ENCODE results near the gene TLK2.
A peak's percentile ranks its signal among the peaks of the same experiment; 100 is the strongest.
"Not testable (repeated sequence)": the region's sequence is repeated elsewhere in the genome, so short reads cannot be mapped to it uniquely, and the experiment has no call there.

Gene TLK2

GRCh38 chr17:62611292-62611691 is 132.7 kb downstream of the TLK2 start:
- DNase-seq = no peak

DNA sequence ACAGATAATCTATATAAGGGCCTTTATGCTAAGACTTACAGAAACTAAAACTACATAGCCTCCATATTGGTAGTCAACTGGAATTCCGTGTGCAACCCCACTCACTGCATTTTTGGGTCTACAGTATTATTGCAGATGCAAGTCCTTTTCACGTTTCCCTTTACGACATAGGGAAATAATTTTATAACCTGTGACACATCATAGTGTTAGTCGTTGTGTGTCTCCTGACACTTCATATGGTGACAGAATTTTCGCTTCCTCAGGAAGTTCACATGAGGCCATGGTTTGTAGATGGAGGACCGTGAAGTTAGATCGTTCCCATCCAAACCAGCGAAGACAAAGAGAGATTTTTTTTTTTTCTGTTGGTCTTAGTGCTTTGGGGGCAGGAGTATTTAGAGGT is 133.1 kb downstream of the TLK2 start:
- DNase-seq = no peak

DNA sequence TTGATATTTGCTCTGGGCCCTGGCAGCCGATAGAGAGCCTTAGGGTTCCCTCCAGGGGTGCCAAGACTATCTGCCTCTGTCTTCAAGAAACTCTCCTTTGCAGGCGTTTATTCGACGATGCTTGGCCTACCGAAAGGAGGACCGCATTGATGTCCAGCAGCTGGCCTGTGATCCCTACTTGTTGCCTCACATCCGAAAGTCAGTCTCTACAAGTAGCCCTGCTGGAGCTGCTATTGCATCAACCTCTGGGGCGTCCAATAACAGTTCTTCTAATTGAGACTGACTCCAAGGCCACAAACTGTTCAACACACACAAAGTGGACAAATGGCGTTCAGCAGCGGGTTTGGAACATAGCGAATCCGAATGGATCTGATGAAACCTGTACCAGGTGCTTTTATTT is 133.7 kb downstream of the TLK2 start:
- not testable (repeated sequence) for DNase-seq

- not testable (repeated sequence) for DNase-seq
These were observed 134.5 kb downstream of the TLK2 start for GRCh38 chr17:62613095-62613494.

GRCh38 chr17:62614142-62614541 is 135.5 kb downstream of the TLK2 start:
- DNase-seq = no peak

DNA sequence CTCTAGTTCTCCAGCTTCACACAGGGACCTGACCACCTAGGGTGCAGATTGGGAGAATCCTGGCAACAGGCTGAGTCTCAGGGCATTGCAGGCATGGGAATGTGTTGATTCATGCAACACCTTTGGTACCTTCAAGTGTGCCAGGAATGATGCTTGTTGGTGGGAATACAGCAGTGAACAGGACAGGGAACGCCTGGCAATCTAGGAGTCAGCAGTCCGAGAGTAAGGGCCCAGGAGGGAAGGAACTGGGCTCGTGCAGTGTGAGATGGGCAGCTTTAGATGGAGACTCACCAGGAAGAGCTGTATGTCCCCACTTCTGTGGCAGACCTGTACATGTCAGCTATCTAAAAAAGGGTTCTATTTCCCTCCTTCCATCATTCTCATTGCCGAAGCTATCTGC is 136.9 kb downstream of the TLK2 start:
- DNase-seq = no peak

DNA sequence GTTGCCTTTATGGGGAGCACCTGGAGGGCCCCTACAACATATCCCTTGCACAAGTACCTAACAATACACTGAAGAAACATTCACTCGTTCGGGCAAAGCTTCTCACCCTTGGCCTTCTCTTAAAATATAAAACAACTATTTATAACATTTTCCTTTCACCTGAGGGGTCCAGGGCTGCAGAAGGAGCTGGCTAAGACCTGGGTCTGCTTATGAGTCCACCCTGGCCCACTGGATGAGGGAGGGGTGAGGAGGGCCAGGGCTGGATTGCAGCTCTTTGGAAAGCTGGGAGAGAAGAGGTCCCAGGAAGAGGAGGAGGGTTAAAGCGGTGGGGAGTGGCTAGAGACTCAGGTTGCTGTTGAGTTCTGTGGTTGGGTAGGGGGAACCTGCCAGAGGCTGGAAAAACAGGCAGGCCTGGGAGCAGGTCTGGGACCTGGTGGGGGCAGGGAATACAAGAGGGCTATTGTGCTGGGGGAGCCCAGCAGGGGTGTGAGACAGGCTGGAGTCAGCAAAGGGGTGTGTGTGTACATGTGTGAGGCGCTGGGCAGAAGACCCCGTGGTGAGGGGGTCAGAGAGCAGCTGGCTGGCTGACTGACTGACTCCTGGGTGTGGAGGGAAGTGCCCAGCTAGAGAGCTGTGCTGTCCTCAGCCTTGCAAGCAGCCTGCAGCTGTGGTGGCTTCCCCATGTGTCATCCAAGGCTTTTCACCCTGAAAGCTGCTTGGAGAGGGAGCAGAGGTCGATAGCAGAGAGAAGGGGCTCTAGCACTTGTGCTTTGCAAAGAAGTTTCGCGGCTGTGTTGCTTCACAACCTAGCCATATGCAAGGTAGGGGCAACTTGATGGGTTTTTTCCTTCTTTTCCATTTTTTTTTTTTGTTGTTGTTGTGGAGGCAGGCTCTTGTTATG is 138.6 kb downstream of the TLK2 start:
- no peak for DNase-seq

- DNase-seq = no peak
These were observed 139.4 kb downstream of the TLK2 start for GRCh38 chr17:62617894-62618472.

GRCh38 chr17:62618647-62619416 is 140.2 kb downstream of the TLK2 start:
- no peak for DNase-seq

- no peak for DNase-seq
These were observed 141.0 kb downstream of the TLK2 start for GRCh38 chr17:62619417-62620155.

DNA sequence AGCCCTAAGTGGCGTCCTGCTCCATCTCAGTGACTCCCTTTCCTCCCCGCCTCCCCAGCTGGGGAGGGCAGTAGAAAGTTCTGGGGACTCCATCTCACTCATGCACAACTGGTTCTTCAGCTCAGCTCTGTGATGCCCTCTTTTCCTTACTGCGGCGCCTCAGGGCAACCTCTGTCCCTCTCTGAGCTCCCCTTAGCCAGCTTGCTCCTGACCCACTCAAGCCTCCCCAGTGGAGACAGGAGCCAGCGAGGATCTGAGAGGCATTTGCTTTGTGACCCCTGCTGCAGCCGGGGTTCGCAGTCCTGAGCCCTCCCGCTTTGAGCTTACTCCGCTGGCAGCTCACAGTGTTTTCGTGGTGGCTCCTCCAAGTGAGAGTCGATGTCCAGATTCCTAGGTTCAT is 142.6 kb downstream of the TLK2 start:
- DNase-seq = no peak

DNA sequence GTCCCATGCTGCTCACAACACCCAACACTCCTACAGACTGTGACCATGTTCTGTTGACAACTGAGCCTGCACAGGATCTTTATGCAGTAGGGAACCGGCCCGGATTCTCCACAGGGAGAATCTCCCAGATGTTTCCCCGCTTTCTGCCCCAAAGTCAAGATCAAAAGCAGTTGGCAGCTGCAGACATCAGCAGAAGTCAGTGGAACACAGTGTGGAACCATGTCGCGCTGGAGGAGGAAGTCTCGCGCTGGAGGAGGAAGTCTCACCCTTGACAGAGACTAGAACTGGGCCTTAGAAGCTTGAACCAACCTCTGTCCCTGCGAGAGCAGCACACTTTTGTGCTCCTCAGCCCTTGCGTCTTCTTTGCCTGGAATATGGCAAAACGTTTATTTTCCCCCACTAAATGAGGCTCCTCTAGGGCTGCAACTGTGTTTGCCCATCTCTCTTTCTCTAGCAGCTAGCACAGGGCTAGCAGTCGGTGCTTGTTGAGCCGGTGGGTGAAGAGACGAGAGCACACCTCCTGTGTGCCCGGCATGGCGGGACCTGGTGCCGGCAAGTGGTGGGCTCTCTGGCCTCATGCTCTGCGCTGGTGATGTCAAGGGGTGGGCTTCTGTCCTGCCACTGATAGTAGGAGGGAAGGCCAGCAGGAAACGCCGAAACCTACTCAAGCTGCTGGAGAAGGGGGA is 146.7 kb downstream of the TLK2 start:
- no peak for DNase-seq

DNA sequence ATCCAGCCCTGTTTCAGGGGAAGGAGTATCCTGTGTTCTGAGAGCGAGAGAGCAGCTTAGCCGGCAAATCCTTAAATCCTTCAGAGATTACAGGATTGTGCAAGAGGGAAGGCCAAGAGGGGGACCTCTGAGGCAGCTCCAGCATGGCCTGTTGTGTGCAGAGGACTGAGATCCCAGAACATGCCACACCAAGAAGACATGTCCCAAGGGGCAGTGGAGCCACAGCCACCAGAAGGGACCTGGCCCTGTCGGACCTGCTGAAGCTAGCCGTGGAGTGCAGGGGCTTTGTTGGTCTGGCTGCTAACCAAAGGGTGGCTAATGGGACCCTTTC is 147.2 kb downstream of the TLK2 start:
- no peak for DNase-seq

DNA sequence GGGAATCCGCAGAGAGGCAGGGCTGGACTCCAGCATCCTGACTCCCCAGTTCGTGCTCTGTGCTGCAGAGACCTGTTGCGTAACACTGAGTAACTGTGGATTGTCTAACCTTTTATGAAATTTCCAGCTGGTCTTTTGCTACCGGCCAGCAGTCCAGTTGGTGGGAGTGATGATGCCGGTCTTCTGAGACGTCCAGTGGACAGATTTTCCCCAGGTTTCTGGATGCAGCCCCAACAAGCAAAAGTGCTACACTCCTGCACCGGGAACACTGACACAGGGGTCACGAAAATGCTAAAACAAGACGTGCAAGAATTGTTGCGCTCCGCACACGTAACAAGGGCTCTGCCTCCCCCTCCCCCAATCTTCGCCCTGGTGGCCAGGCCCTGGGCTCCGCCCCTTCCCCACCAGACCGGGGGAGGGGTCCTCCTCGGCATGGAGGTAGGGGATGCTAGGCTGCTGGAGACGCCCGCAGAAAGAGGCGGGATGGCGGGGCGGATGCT is 148.1 kb downstream of the TLK2 start:
- DNase-seq = no peak

DNA sequence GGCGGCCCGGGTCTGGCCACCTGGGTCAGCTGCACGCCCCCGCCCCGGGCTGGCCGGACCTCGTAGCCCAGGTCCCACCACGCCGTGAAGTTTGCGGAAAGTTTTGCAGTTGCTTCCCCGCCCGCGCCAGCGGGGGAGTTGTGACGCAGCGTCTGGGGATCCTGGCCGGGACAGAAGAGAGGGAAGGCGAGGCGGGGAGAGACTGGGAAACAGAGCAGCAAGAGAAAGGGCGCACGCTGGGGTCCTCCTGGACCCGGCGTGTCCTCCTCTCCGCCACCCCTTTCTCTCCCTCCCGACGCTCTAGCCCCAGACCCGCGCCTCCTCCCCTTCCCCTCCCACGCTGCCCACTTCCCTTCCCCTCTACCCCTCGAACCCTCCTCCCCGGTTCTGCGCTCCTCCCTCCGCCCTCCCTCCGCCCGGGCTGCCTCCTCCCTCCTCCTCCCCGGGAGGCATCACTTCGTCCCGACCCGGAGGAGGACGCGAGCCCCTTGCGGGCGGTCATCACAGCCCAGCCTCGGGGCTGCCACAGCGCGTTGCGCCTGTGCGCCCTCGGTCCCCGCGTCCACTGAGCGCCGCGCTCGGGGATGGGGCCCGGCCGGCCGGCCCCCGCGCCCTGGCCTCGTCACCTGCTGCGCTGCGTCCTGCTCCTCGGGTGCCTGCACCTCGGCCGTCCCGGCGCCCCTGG is 148.7 kb downstream of the TLK2 start, which contains the start of gene MRC2:
Gene MRC2, plus strand, starts transcription at position 452 of the 685 bp plus-strand sequence. Its CDS starts 133 bp downstream, at position 585.
- DNase-seq = peak; percentile 41

- DNase-seq = peak; percentile 41
These were observed 149.4 kb downstream of the TLK2 start for GRCh38 chr17:62627904-62628633.

DNA sequence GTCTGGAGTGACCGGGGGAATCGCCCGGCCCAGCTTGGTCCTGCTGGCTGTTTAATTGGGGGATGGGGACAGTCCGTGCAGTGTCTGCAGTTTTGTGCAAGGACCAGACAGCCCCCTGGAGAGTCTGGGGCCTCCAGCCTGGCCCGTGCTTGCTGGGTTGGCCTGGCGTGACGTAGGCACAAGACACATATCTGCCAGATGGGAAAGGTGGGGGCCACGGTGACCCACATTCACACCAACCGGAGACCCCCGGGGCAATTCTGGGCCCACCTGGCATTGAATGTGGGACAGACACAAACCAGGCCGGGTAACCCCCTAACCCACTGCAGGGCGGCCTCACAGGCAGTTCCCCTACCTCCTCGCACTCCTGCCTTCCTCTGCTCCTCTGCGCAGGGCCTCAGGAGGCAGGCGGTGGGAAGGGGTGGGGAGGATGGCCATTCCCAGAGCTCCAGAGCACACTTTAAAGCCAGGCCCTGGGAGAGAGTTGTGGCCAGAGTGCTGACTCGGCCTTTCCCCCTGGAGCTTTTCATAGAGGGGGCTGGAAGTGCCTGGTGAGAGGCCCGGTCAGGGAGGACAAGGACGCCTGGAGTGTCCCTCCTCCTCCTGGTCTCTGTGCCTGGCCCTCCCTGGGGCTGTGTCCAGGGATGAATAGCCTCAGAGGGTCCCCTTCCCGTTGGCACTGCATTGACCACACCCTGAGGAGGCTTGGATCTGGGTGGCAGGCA is 150.4 kb downstream of the TLK2 start:
- DNase-seq = no peak

- no peak for DNase-seq
These were observed 151.1 kb downstream of the TLK2 start for GRCh38 chr17:62629556-62630364.

Data from stimulated activated naive CD4-positive, alpha-beta T cell treated with Interleukin-2 at 50 U/mL for 16 hours (primary cell).